HepG2 (cell line): ENCODE data around the gene SEMA4C. TPM values are rescaled to one million over a fixed set of nuclear protein-coding genes. Genes with fewer than 3 reads are reported as not detected.
A peak's percentile ranks its signal among the peaks of the same experiment; 100 is the strongest.

ENCODE experiments used
- AGO1 ChIP-seq: fragments of 200-400 bp; formaldehyde crosslinking; IDR thresholded peaks from 2 replicates; pipeline ENCODE4 v1.6.1; 2017; ENCODE audit warnings: mild to moderate bottlenecking, low read depth, low read length, moderate library complexity; ENCODE audit not compliant: poor library complexity, severe bottlenecking
- CREB1 ChIP-seq, 2 experiments: fragments of 450-650 bp in 1 of 2; IDR thresholded peaks; 2 replicates each; pipeline ENCODE4 v1.6.1; 2016 to 2017; ENCODE audit warnings: control low read depth in 1 of 2, mild to moderate bottlenecking in 1 of 2, missing compliant biosample characterization in 1 of 2, missing genetic modification characterization in 1 of 2
- EHMT2 ChIP-seq: fragments of 200-600 bp; sonication (generic); IDR thresholded peaks from 2 replicates; pipeline ENCODE4 v1.7.0; 2017; ENCODE audit warnings: antibody characterized with exemption, low read depth, low read length, borderline replicate concordance
- FOSL1 ChIP-seq: sonication (generic); formaldehyde crosslinking; IDR thresholded peaks from 2 replicates; pipeline ENCODE4 v1.9.0; 2021; ENCODE audit warnings: missing genetic modification reagents, borderline replicate concordance
- FOXP1 ChIP-seq, 2 experiments: fragments of 450-650 bp in 1 of 2; IDR thresholded peaks; 2 replicates each; pipeline ENCODE4 v1.6.1; 2017 to 2018; ENCODE audit warnings: antibody characterized with exemption in 1 of 2
- KDM5B ChIP-seq: sonication (generic); formaldehyde crosslinking; IDR thresholded peaks from 2 replicates; pipeline ENCODE4 v1.4.0; 2020; ENCODE audit warnings: missing genetic modification reagents, mild to moderate bottlenecking, borderline replicate concordance
- MEF2D ChIP-seq: sonication (generic); formaldehyde crosslinking; IDR thresholded peaks from 2 replicates; pipeline ENCODE4 v1.5.1; 2020; ENCODE audit warnings: mild to moderate bottlenecking, missing genetic modification reagents
- PCBP1 ChIP-seq: fragments of 200-400 bp; formaldehyde crosslinking; IDR thresholded peaks from 2 replicates; pipeline ENCODE4 v1.6.1; 2017; ENCODE audit warnings: mild to moderate bottlenecking, low read depth, low read length, borderline replicate concordance
- RORA ChIP-seq: sonication (generic); formaldehyde crosslinking; IDR thresholded peaks from 2 replicates; pipeline ENCODE4 v1.5.0; 2020; ENCODE audit warnings: mild to moderate bottlenecking, missing genetic modification reagents, moderate library complexity
- SAFB2 ChIP-seq: sonication (generic); formaldehyde crosslinking; IDR thresholded peaks from 2 replicates; pipeline ENCODE4 v1.5.1; 2020; ENCODE audit warnings: missing genetic modification reagents, low read depth, mild to moderate bottlenecking, borderline replicate concordance
- TFAP4 ChIP-seq: sonication (generic); IDR thresholded peaks from 2 replicates; pipeline ENCODE4 v1.6.1; 2016; ENCODE audit warnings: low read depth, borderline replicate concordance
- ZBTB26 ChIP-seq: IDR thresholded peaks from 2 replicates; pipeline ENCODE4 v1.6.1; 2016; ENCODE audit warnings: missing compliant biosample characterization, missing genetic modification reagents, borderline replicate concordance
- ZFP37 ChIP-seq: sonication (generic); formaldehyde crosslinking; IDR thresholded peaks from 2 replicates; pipeline ENCODE4 v1.4.0; 2020; ENCODE audit warnings: missing genetic modification reagents, borderline replicate concordance
- ZFP91 ChIP-seq: sonication (generic); formaldehyde crosslinking; IDR thresholded peaks from 2 replicates; pipeline ENCODE4 v1.9.0; 2022; ENCODE audit warnings: missing genetic modification reagents, mild to moderate bottlenecking, borderline replicate concordance
- ZMAT5 ChIP-seq: sonication (generic); formaldehyde crosslinking; IDR thresholded peaks from 2 replicates; pipeline ENCODE4 v1.5.0; 2020; ENCODE audit warnings: mild to moderate bottlenecking, low read depth, missing genetic modification reagents, borderline replicate concordance
- ZNF10 ChIP-seq: sonication (generic); formaldehyde crosslinking; IDR thresholded peaks from 2 replicates; pipeline ENCODE4 v1.4.0; 2020; ENCODE audit warnings: mild to moderate bottlenecking, low read depth, missing genetic modification reagents, borderline replicate concordance
- ZNF136 ChIP-seq: sonication (generic); formaldehyde crosslinking; IDR thresholded peaks from 2 replicates; pipeline ENCODE4 v1.8.1; 2022; ENCODE audit warnings: low read depth, mild to moderate bottlenecking, moderate library complexity, missing genetic modification reagents
- ZNF143 ChIP-seq: sonication (generic); formaldehyde crosslinking; IDR thresholded peaks from 2 replicates; pipeline ENCODE4 v1.4.0; 2020; ENCODE audit warnings: missing genetic modification reagents
- ZNF207 ChIP-seq: fragments of 450-650 bp; IDR thresholded peaks from 2 replicates; pipeline ENCODE4 v1.6.1; 2016; ENCODE audit warnings: antibody characterized with exemption, borderline replicate concordance
- ZNF484 ChIP-seq: sonication (generic); formaldehyde crosslinking; IDR thresholded peaks from 2 replicates; pipeline ENCODE4 v1.5.1; 2020; ENCODE audit warnings: mild to moderate bottlenecking, low read depth, missing genetic modification reagents, borderline replicate concordance
- ZNF570 ChIP-seq: sonication (generic); formaldehyde crosslinking; IDR thresholded peaks from 2 replicates; pipeline ENCODE4 v1.4.0; 2020; ENCODE audit warnings: mild to moderate bottlenecking, missing genetic modification reagents, borderline replicate concordance
- ZNF703 ChIP-seq: sonication (generic); formaldehyde crosslinking; IDR thresholded peaks from 2 replicates; pipeline ENCODE4 v1.5.1; 2020; ENCODE audit warnings: missing genetic modification reagents, mild to moderate bottlenecking, moderate library complexity, borderline replicate concordance
- ZNF777 ChIP-seq: sonication (generic); formaldehyde crosslinking; IDR thresholded peaks from 2 replicates; pipeline ENCODE4 v1.4.0; 2020; ENCODE audit warnings: missing genetic modification reagents
- ZSCAN9 ChIP-seq: IDR thresholded peaks from 2 replicates; pipeline ENCODE4 v1.6.1; 2016; ENCODE audit warnings: borderline replicate concordance
- polyA plus RNA-seq, 8 experiments: library from polyadenylated mRNA; depleted of rRNA in 3 of 8; stranded (reverse) in 7 of 8; unstranded in 1 of 8; fragments of >200 nt; fragmentation: Illumina TruSeq in 4 of 8; extraction: Trizol in 4 of 8; gene quantifications; 2 replicates each; pipeline versions ENCODE4 v1.2.1 to v1.2.3, GENCODE V29; 2011 to 2016; ENCODE audit warnings: low read depth in 4 of 8, missing spikeins in 1 of 8, mixed read lengths in 1 of 8; ENCODE audit not compliant: insufficient read depth in 1 of 8
- total RNA-seq, 5 experiments: library from RNA; depleted of rRNA; stranded (reverse); fragments of >200 nt; fragmentation: Illumina TruSeq; extraction: Trizol; gene quantifications; 2 replicates each; pipeline ENCODE4 v1.2.3, GENCODE V29; 2016; ENCODE audit warnings: low read depth in 1 of 5

The SEMA4C gene
- total and polyA plus RNA-seq, 2 of the 13 experiments (the other 11 are each of a cell fraction or from before 2014, with no cell fraction given) = 25.9 to 46.6 TPM

- no peak for TF ChIP-seq ZNF484 (CRISPR knock-in tag)
- no peak for TF ChIP-seq RORA
- 0 out of 2 replicates have a peak, but pooled peaks have one; percentile 35 for TF ChIP-seq ZFP37 (CRISPR knock-in tag)
- TF ChIP-seq ZNF136 (CRISPR knock-in tag) = no peak
- no peak for TF ChIP-seq FOSL1
- peak; percentile 36 for TF ChIP-seq ZNF777 (CRISPR knock-in tag)
- no peak for TF ChIP-seq ZNF143 (CRISPR knock-in tag)
- TF ChIP-seq KDM5B (CRISPR knock-in tag) = peak; percentile 86; the same call in 1 of the 2 replicates
- 0 out of 2 replicates have a peak, but pooled peaks have one; percentile 68 for TF ChIP-seq ZNF570
- TF ChIP-seq ZFP91 (CRISPR knock-in tag) = no peak
- 0 out of 2 replicates have a peak, but pooled peaks have one; percentile 27 for TF ChIP-seq CREB1 (IDR thresholded peaks at IDR 0.05)
- no peak for TF ChIP-seq CREB1 (CRISPR knock-in tag; IDR thresholded peaks at IDR 0.05)
- TF ChIP-seq ZMAT5 = no peak
- no peak for TF ChIP-seq EHMT2
- no peak for TF ChIP-seq ZNF207
- no peak; the same call in 1 of the 2 replicates for TF ChIP-seq ZBTB26
- TF ChIP-seq SAFB2 (CRISPR knock-in tag) = peak; percentile 62; the same call in 1 of the 2 replicates
- TF ChIP-seq FOXP1 (IDR thresholded peaks at IDR 0.05) = 0 out of 2 replicates have a peak, but pooled peaks have one; percentile 22
- peak; percentile 73 for TF ChIP-seq FOXP1 (CRISPR knock-in tag; IDR thresholded peaks at IDR 0.05)
- TF ChIP-seq ZNF703 (CRISPR knock-in tag) = no peak
- peak; percentile 39; the same call in 1 of the 2 replicates for TF ChIP-seq ZSCAN9 (CRISPR knock-in tag)
- no peak for TF ChIP-seq PCBP1
- TF ChIP-seq MEF2D (CRISPR knock-in tag) = no peak
- TF ChIP-seq ZNF10 (CRISPR knock-in tag) = no peak
- no peak for TF ChIP-seq TFAP4
- no peak for TF ChIP-seq AGO1
- TF ChIP-seq, all 625 proteins: peak for 275
Measured at GRCh38 chr2:96816127-96816835, 53.6 kb downstream of the SEMA4C start, which contains the start of gene CNNM3 (continued).
